Measurements from ENCODE around the gene GALNT14. TPM values are rescaled to one million over a fixed set of nuclear protein-coding genes. Genes with fewer than 3 reads are reported as not detected.

The GALNT14 gene
- total and polyA plus RNA-seq, 10 donors = 2.7 to 18.5 (median 4.5) TPM

DNA sequence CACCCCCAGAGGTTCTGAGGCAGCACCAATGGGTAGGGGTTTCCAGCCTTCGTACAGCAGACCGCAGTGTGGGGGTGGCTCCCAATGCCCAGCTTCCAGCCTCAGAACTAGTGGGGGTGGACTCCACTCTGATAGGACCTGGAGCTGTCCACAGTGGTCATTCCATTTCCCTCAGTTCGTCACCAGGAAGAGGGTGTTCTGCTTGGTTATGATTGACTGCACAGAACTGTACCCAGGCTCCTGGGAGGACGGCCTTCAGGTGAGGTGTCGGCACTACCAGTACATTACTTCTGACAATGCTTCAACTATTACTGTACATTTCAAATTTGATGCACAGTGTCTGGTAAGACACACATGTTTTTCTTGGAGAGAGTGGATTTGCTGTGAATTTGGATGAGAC, 180.6 kb downstream of the GALNT14 start:
- no peak for DNase-seq
- WGBS, 5 donors = 86 to 95% (median 90%) methylated on average over 5 of the region's 5 CpGs
- no peaks in the 10 kb centered on the region for H3K9me3 ChIP-seq
- no peaks in the 10 kb centered on the region for H3K36me3 ChIP-seq
- TF ChIP-seq, protein P1, sequence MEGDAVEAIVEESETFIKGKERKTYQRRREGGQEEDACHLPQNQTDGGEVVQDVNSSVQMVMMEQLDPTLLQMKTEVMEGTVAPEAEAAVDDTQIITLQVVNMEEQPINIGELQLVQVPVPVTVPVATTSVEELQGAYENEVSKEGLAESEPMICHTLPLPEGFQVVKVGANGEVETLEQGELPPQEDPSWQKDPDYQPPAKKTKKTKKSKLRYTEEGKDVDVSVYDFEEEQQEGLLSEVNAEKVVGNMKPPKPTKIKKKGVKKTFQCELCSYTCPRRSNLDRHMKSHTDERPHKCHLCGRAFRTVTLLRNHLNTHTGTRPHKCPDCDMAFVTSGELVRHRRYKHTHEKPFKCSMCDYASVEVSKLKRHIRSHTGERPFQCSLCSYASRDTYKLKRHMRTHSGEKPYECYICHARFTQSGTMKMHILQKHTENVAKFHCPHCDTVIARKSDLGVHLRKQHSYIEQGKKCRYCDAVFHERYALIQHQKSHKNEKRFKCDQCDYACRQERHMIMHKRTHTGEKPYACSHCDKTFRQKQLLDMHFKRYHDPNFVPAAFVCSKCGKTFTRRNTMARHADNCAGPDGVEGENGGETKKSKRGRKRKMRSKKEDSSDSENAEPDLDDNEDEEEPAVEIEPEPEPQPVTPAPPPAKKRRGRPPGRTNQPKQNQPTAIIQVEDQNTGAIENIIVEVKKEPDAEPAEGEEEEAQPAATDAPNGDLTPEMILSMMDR (IDR thresholded peaks at IDR 0.05 in 8 of 11, conservative IDR thresholded peaks at IDR 0.05 in 3 of 11) = no peak
- TF ChIP-seq POLR2A (IDR thresholded peaks at IDR 0.05) (no peak), POLR2AphosphoS5 (IDR thresholded peaks at IDR 0.05) (no peak)
- H3K4me3 ChIP-seq = no peak overlapping the region
- no peak overlapping the region for H3K27ac ChIP-seq
- no peaks in the 10 kb centered on the region for H3K27me3 ChIP-seq (replicated peaks in 1 of 7)
- intact Hi-C loops (cut with DNase I; ENCODE audit: low total_unique reads) = no loop called here
- H3K4me1 ChIP-seq = no peaks in the 10 kb centered on the region

DNA sequence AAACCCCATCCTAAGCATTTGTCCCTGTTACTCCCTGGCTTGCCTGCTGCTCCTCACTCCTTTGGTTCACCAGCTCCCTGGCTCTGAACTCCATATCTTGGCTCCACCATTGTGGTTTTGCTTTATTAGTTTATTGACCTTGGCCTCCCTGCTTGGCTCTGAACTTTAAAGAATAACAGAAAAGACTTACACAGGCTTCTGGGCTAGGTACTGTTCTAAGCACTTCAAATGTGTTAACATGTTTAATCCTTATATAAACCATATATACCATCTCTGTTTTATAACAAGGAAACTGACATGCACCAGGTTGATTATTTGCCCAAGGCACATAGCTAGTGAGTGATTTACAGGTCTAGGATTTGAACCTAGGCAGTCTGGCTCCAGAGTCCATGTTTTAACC, 181.2 kb downstream of the GALNT14 start:
- no peaks in the 10 kb centered on the region for H3K4me1 ChIP-seq
- no peaks in the 10 kb centered on the region for H3K27me3 ChIP-seq (replicated peaks in 1 of 7)
- no peak for TF ChIP-seq POLR2AphosphoS5 (IDR thresholded peaks at IDR 0.05)
- H3K36me3 ChIP-seq = no peaks in the 10 kb centered on the region
- H3K27ac ChIP-seq = no peak overlapping the region
- H3K4me3 ChIP-seq = no peak overlapping the region
- DNase-seq = peak; percentile 5
- intact Hi-C loops (cut with DNase I; ENCODE audit: low total_unique reads) = no loop called here
- H3K9me3 ChIP-seq = no peaks in the 10 kb centered on the region

DNA sequence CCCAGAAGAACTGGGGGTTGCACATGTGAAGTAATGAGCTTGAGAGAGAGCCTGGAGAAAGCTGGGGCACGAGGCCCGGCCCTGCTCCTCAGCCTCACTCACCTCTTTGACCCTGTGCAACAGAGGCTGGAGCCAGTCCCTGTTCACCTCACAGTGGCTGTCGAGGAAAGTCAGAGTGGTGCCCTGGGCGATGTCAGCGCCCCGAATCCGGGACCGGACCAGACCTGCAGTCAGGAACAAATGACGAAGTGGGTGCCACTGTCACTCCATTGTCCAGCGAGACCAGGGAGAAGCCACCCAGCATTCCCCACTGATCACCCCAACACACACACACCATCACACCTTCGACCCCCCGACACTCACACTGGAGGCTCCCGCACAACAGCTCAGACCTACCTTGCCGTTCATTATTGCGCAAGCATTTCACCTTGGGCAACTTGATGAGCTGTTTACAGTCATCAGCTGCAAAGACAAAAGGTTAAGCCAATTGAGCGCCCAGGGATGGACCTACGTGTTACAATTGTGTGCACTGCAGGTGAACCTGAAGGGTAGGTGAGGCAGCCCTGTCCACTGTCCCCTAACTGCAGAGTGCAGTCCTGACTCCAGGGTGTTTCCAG, 182.6 kb downstream of the GALNT14 start:
- no peaks in the 10 kb centered on the region for H3K9me3 ChIP-seq
- TF ChIP-seq, protein P1 (IDR thresholded peaks at IDR 0.05 in 8 of 11, conservative IDR thresholded peaks at IDR 0.05 in 3 of 11) = no peak
- TF ChIP-seq POLR2AphosphoS5 (IDR thresholded peaks at IDR 0.05) (no peak), POLR2A (IDR thresholded peaks at IDR 0.05) (no peak)
- no peaks in the 10 kb centered on the region for H3K4me1 ChIP-seq
- H3K4me3 ChIP-seq = no peak overlapping the region
- intact Hi-C loops (cut with DNase I; ENCODE audit: low total_unique reads) = no loop called here
- H3K27me3 ChIP-seq (replicated peaks in 1 of 7) = no peaks in the 10 kb centered on the region
- no peaks in the 10 kb centered on the region for H3K36me3 ChIP-seq
- H3K27ac ChIP-seq = no peak overlapping the region
- DNase-seq = peak; percentile 50
- WGBS, 5 donors = 94 to 97% (median 95%) methylated on average over 13 to 17 of the region's 17 CpGs

DNA sequence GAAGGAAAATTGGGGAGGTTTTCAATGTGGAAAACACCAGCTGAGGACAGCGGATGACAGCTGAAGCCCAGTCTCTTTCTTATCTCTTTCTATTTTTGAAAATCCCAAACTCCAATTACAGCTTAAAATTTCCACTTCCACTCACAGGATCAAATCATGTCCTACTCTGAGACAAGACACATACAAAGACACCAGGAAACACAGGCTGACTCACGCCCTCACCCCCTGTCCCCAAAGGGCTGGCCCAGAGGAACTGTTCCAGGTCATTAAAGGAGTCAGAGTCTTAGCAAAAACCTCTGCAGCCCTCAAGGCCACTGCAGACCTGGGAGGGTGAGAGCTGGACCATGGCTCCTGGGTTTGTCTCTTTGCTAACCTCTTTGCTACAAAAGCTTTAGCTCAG, 187.9 kb downstream of the GALNT14 start:
- Histone ChIP-seq H3K9me3 (peaks cover 0 to 5% (median 0%) of the 10 kb centered on the region in 8 donors), H3K27me3 (replicated peaks in 1 of 7) (no peaks in the 10 kb centered on the region), H3K27ac (no peak overlapping the region), H3K4me3 (no peak overlapping the region), H3K36me3 (no peaks in the 10 kb centered on the region), H3K4me1 (no peaks in the 10 kb centered on the region)
- DNase-seq = no peak
- WGBS, 5 donors = 72 to 92% (median 78%) methylated on average over 2 of the region's 2 CpGs
- intact Hi-C loops (cut with DNase I; ENCODE audit: low total_unique reads) = no loop called here
- TF ChIP-seq, protein P1 (IDR thresholded peaks at IDR 0.05 in 8 of 11, conservative IDR thresholded peaks at IDR 0.05 in 3 of 11) = no peak
- no peak for TF ChIP-seq POLR2A (IDR thresholded peaks at IDR 0.05)
- no peak for TF ChIP-seq POLR2AphosphoS5 (IDR thresholded peaks at IDR 0.05)

DNA sequence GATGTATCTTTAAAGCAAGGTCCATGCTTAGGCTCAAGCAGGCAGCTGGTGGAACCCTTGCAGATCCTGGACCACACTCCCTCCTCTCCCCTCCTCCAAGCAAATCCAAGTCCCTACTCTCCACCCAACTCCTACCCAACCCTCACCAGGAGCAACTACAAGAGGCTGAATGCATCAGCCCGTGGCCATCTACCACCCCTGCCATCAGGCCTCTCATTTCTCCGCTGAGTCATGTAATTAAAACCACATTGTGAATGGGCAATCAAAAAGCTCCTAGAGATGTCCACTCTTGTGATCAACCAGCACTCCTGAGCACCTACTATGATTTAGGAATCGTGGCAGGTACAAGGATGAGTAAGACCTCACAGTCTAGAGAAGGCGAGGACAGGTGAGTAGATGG, 188.8 kb downstream of the GALNT14 start:
- Histone ChIP-seq H3K9me3 (peaks cover 0 to 5% (median 0%) of the 10 kb centered on the region in 8 donors), H3K27ac (no peak overlapping the region), H3K27me3 (replicated peaks in 1 of 7) (no peaks in the 10 kb centered on the region), H3K4me3 (no peak overlapping the region), H3K4me1 (no peaks in the 10 kb centered on the region), H3K36me3 (peaks cover 0 to 7% (median 0%) of the 10 kb centered on the region in 6 donors)
- WGBS, 5 donors = 69 to 91% (median 85%) methylated on average over 4 of the region's 4 CpGs
- intact Hi-C loops (cut with DNase I; ENCODE audit: low total_unique reads) = no loop called here
- TF ChIP-seq POLR2A (IDR thresholded peaks at IDR 0.05) = no peak
- TF ChIP-seq POLR2AphosphoS5 (IDR thresholded peaks at IDR 0.05) = no peak
- TF ChIP-seq, protein P1 (IDR thresholded peaks at IDR 0.05 in 8 of 11, conservative IDR thresholded peaks at IDR 0.05 in 3 of 11) = no peak
- no peak for DNase-seq
